GM19238 (cell line): ENCODE data around the gene CHMP5.

Experiments
- DNase-seq: peaks from one replicate; pipeline ENCODE4 v3.0.0; 2011; ENCODE audit warnings: low spot score; ENCODE audit not compliant: insufficient read length

Gene CHMP5

GRCh38 chr9:33242609-33243134, 22.2 kb upstream of the CHMP5 start:
- DNase-seq: no peak

- DNase-seq: no peak
Measured at GRCh38 chr9:33244137-33244784, 20.6 kb upstream of the CHMP5 start.

DNA sequence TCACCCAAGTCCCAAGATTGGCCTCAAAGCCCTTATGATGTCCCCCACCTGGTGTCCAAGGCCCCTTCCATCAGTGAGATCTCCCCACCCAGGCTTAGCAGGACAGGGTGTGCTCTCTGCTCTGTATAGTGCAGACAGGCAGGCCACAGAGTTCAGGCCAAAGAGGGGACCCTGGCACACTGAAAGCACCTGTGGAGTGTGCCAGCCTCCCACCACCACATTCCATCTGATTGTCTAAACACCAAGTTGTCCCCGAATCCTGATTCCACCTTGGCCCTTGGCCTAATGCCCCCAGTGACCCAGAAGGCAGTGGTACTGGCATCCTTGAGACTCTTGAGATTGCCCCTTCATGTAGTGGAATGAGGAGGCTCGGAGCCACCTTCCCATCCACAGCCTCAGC, 19.5 kb upstream of the CHMP5 start:
- DNase-seq: no peak

DNA sequence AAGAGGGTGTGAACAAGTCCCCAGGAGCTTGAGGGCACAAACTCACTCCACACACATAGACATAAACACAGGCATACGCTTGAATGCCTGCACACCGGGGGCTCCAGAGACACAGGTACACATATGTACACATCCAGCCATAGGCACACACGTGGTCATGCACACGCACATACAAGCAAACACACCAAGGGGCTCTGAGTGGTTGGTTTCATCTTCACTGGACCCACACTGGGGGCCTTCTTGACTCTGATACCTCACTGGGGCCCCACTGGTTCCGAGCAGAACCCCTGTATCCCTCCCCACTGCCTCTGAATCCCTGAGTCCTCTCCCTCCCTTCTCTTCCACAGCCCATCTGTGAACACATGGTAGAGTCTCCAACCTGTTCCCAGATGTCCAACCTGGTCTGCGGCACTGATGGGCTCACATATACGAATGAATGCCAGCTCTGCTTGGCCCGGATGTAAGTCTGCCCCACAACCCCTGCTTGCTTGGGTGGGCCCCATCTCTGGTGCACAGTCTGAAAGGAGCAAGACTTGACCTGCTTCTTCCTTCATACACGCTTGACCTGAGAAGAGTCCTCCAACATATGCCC, 18.5 kb upstream of the CHMP5 start:
- DNase-seq: no peak

DNA sequence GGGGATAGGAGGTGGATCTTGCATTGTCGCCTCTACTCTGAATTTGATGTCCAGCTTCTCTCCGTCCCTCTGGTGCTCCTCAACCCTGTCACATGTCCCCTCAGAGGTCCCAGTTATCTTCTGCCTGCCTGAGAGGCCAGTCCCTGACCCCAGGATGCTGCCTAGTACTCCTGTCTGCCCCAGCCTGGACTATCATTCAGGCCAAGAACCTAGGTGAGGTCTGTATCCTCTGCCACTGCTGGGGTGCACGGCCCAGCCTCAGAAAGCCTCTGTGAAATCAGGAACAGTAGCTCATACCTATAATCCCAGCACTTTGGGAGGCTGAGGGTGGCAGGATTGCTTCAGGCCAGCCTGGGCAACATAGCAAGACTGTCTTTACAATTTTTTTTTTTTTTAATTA, 16.2 kb upstream of the CHMP5 start:
- DNase-seq: no peak

DNA sequence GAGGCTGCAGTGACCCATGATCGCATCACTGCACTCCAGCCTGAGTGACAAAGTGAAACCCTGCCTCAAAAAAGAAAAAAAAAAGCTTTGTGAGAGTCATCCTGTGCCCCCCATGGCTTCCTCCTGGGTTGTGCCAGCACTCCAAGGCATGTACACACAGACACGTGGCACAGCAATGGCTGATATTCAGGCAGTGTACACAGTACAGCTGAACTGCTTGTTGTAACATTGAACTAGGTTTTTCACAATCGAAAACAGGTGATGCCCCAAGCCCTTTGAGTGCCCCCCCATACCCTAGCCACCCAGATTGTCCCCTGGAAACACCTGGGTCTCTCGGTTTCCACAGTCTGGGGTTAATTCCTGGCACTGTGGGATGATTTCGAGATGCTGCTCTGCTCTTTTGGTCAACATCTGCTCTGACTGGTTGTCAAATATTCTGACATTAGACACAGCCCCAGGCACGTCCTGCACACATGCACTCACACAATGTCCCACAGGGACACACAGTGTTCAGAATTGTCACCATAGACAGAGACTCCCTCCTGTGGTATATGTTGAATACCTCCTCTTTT, 15.7 kb upstream of the CHMP5 start:
- no peak for DNase-seq

DNA sequence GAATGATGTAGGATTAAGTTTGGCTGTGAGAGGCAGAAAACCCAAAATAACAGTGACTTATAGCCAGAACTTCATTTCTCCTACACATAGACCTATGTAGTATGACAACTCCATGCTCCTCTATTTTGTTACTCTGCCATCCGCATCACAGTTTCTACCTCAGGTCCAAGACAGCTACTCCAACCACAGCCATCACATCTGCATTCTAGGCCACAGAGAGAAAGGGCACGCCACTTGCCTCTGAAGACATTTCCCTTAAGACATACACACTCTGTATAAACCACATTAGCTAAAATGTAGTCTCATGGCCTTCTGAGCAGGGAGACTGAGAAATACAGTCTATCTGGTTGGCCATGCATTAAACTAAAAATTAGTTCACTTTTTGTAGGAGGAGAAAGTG, 14.9 kb upstream of the CHMP5 start:
- DNase-seq: no peak

DNA sequence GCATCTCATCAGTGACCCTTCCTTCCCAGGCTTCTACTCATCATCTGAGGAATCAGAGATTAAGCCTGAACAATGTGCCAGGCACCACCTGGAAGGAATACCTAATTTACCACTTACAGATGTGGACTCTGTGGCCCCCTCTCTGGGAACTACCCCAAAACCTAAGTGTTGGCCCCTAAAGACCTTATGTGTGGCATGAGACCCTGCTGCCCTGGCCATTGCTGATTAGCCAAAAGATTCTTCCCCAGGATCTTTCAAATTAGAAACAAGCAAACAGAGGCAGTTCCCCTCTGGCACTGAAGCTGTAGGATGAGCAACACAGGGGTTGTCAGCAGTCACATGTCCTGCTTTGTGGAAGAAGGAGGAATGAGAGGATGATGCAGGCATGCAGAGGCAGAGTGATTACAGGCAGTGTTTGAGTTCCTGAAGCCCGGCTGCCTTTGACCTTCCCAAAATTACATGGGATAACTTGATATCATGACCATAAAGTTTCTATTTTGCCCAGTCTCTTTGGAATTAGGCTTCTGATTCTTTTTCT, 14.3 kb upstream of the CHMP5 start:
- no peak for DNase-seq

GRCh38 chr9:33254211-33254610, 10.6 kb upstream of the CHMP5 start:
- no peak for DNase-seq

DNA sequence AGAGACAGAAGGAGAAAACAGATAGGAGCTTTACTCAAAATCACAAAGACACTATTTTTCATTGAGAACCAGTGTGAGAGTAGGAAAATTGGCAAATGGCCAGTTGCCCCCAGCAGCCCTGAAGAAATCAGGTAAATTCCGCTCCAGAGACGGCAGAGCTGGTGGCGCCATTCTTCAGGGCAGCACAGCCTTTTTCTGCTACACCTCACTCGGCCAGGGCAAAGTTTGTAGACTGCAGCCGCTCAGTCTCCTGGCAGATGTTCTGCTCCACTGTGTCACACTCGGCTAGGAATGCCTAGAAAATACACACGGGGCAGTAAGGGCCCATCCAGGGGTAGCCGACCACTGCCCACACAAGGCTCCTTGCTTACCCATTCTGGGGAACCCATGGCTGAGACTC, 9.8 kb upstream of the CHMP5 start:
- DNase-seq: no peak

GRCh38 chr9:33255471-33255870, 9.4 kb upstream of the CHMP5 start:
- no peak for DNase-seq

GRCh38 chr9:33256236-33256635, 8.6 kb upstream of the CHMP5 start:
- no peak for DNase-seq

GRCh38 chr9:33257276-33257675, 7.6 kb upstream of the CHMP5 start:
- DNase-seq: no peak

DNA sequence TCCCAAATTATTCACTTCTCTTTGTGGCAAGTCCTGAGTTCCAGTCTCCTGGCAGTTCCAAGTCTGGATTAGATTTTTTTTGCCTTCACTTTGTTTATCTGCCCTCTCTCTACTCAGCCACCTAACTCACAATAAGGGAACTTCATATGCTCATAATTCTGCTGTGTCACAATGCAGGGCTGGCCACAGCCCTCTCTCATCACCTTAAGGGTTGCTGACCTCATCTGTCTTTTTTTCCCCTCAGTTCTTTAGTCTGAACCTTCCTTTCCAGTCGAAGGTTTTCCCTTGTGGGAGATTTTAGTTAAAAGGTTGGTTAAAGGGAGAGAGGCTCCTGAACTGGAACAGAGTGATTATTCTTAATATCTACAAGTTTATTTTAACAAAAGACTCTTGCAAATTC, 4.5 kb upstream of the CHMP5 start:
- no peak for DNase-seq

DNA sequence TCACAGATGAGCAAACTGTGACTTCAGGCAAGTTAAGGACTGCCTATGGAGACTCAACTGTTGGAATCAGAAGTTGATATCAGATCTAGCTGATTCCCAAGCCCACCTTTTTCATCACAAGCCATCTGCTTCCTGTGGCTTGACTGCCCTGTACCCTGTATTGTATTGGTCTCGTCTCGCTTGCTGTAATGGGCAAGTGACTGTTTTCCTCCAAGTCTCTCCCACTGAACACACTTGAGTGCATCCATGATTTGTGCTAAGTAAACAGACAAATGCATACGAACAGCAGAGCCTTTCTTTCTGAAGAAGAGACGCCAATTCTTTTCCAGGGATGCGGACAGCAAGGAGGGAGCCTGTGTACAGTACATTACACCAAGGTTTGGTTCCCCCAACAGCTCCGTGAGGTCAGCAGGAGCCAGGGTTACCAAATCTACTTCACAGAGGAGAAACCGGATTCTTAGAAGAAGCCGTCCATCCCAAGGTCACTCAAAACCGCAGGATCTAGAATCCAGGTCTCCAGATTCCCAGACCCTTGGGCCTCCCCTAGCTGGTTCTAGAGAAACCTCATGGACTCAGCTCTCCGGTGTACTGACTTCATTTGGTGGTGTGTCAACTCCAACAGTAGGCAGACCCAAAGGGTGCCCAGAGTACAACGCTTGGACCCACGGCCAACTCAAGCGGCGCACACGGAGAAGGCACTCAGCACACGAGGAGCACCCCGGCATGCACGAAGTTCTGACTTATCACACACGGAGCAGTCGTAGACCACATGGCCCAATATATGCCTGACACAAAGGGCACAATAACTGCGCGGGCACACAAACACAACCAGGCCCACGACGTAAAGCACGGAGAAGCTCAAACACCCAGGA, 1.5 kb upstream of the CHMP5 start:
- peak; percentile 25 for DNase-seq

- peak; percentile 39 for DNase-seq
Measured at GRCh38 chr9:33264003-33264472, 811 bp upstream of the CHMP5 start.

DNA sequence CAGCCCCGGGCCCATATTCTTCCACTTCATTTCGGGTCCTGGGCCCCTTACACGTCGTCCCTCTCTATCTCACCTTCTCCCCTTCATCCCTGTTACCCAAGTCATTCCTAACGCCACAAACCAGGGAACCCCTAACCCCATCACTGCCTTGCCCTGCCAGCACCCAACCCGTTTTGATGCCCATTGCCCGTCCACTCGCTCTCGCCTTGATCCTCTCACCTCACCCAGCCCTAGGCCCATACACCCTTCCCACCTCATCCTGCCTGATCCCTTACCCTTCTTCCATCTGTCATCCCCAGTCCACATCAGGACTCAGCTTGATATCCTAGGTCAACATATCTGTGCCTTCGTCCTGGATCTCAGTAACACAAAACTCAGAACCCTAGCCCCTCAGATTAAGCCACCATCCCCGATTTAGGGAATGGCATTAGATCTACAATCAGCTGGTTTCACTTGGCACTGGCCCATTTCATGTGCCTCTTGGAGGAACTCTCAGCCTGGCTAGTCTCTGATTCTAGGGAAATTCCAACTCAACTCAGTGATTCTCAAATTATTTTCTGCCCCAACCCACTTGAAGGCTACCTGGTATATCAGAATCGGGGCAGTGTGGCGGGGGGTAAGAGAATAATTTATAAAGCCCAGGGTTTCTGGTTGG, 489 bp downstream of the CHMP5 start:
- DNase-seq: no peak

DNA sequence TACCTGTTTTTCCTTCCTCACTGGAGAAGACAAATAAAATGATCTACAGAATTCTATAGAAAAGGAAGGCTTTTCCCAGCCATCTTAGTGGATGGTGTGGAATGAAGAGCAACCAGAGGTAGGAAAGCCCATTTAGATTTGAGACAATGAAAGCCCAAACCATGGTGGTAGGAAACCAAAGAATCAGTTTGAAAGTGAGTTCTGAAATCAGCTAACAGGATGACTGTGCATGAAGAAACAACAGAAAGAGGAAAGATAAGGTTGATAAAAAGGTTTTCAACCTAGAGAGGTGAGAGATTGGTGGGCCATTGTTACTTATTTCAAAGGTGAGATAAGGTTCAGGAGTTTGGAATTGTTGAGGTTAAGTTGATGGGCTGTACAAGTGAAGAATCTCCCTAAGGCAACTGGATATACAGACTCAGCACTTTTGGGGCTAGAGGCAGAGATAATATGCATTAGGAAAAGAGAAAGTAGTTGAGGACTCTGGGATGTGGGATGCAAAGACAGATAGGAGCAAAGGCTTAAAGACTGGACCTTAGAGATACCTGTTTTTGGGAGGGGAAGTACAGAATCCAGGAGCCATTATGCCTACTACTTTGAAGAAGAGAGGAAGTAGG, 2.4 kb downstream of the CHMP5 start:
- DNase-seq: no peak

- no peak for DNase-seq
Measured at GRCh38 chr9:33270146-33270545, 5.3 kb downstream of the CHMP5 start.

DNA sequence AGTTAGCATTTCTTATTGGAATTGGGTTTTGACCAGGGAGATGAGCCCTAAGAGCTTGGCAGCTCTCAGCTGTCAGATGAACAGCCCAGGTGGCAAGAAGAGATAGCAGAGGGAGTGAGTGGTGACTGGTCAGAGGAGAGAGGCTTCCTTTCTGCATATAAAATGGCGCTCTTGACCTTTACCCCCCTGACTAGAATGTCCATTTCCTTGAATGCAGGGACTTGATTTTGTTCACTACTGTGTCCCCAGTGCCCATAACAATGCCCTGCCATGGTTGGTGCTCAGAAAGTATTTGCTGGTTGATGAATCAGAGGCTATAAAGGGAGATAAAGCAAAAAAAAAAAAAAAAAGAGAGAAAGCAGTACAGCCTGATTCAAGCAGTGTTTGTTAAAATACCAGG, 7.2 kb downstream of the CHMP5 start:
- DNase-seq: no peak
